B cell (primary cell): ENCODE measurements around the gene FAM120C. TPM values are rescaled to one million over a fixed set of nuclear protein-coding genes. Genes with fewer than 3 reads are reported as not detected.

ENCODE experiments used
- ATAC-seq: fragments of 200-7000 bp; cut with Tn5 transposase; one replicate; pipeline ENCODE4 v1.10.0; 2021; ENCODE audit warnings: low read depth, mild to moderate bottlenecking, moderate number of reproducible peaks, moderate library complexity
- CTCF ChIA-PET: fragments of 350-600 bp; sonication (Branson Sonifier 250); formaldehyde crosslinking; loops from one replicate; lab custom pipeline; 2021; ENCODE audit warnings: antibody characterized with exemption, inconsistent platforms; lab: Charles Lee
- POLR2A ChIA-PET: fragments of 350-600 bp; sonication (Branson Sonifier 250); formaldehyde crosslinking; loops from one replicate; lab custom pipeline; 2021; ENCODE audit warnings: antibody characterized with exemption; lab: Charles Lee
- DNase-seq: peaks from one replicate; pipeline ENCODE4 v3.0.0; 2013
- H2AFZ ChIP-seq: 2 replicates; pipeline ENCODE4 v1.6.1; 2012; ENCODE audit warnings: mild to moderate bottlenecking, low read depth, low read length; ENCODE audit not compliant: insufficient read depth, poor library complexity, severe bottlenecking
- H3K27ac ChIP-seq, 2 donors: 1 replicate in 1 of 2; 2 replicates in 1 of 2; pipeline ENCODE4 v1.5.1; 2012 to 2013; ENCODE audit warnings: low read length in 2 of 2, mild to moderate bottlenecking in 2 of 2, moderate library complexity in 1 of 2
- H3K27me3 ChIP-seq, 4 experiments: fragments of 200-600 bp in 1 of 4; sonication (generic) in 1 of 4; replicated peaks in 1 of 4; 1 replicate in 2 of 4; 2 replicates in 2 of 4; pipeline versions ENCODE4 v1.6.1 to v1.7.0; 2013 to 2016; ENCODE audit warnings: low read length in 3 of 4, mild to moderate bottlenecking in 2 of 4, mixed read lengths in 1 of 4, moderate library complexity in 1 of 4; ENCODE audit not compliant: insufficient read depth in 4 of 4, control insufficient read depth in 3 of 4; ENCODE audit errors: control extremely low read depth in 1 of 4
- H3K36me3 ChIP-seq, 2 experiments: replicated peaks in 1 of 2; 1 replicate in 1 of 2; 2 replicates in 1 of 2; pipeline versions ENCODE4 v1.6.1 to v1.7.1; 2013; ENCODE audit warnings: low read length in 1 of 2; ENCODE audit not compliant: insufficient read depth in 2 of 2, control insufficient read depth in 1 of 2; ENCODE audit errors: control extremely low read depth in 1 of 2, extremely low read depth in 1 of 2
- H3K4me1 ChIP-seq, 2 donors: fragments of 200-600 bp in 1 of 2; sonication (generic) in 1 of 2; 1 replicate in 1 of 2; 2 replicates in 1 of 2; pipeline versions ENCODE4 v1.5.1 to v1.6.1; 2013 to 2017; ENCODE audit warnings: low read length in 2 of 2; ENCODE audit not compliant: control insufficient read depth in 2 of 2, insufficient read depth in 2 of 2
- H3K4me2 ChIP-seq: replicated peaks from 2 replicates; pipeline ENCODE3; 2012; ENCODE audit warnings: mild to moderate bottlenecking, low read depth, low read length; ENCODE audit not compliant: poor library complexity, severe bottlenecking
- H3K4me3 ChIP-seq, 5 experiments: fragments of 200-600 bp in 1 of 5; sonication (generic) in 1 of 5; 1 replicate in 3 of 5; 2 replicates in 2 of 5; pipeline versions ENCODE4 v1.5.1 to v1.7.0; 2011 to 2016; ENCODE audit warnings: low read length in 4 of 5, mild to moderate bottlenecking in 4 of 5, low read depth in 2 of 5, control low read depth in 1 of 5, moderate library complexity in 1 of 5; ENCODE audit not compliant: insufficient read depth in 1 of 5; ENCODE audit errors: control extremely low read depth in 1 of 5, extremely low read depth in 1 of 5
- H3K79me2 ChIP-seq: fragments of 200-600 bp; sonication (generic); one replicate; pipeline ENCODE4 v1.6.0; 2016; ENCODE audit warnings: low read length; ENCODE audit not compliant: control insufficient read depth, insufficient read depth
- H3K9ac ChIP-seq: fragments of 200-600 bp; sonication (generic); 2 replicates; pipeline ENCODE4 v1.6.1; 2017; ENCODE audit warnings: mild to moderate bottlenecking, low read length, moderate library complexity
- H3K9me3 ChIP-seq, 3 donors: one replicate each; pipeline versions ENCODE4 v1.6.1 to v1.7.1; 2013; ENCODE audit warnings: low read length in 2 of 3; ENCODE audit not compliant: control insufficient read depth in 2 of 3, insufficient read depth in 1 of 3; ENCODE audit errors: control extremely low read depth in 1 of 3
- H4K20me1 ChIP-seq: 2 replicates; pipeline ENCODE4 v1.6.0; 2012; ENCODE audit warnings: mild to moderate bottlenecking, low read length; ENCODE audit not compliant: insufficient read depth, control insufficient read depth, poor library complexity, severe bottlenecking
- H3K27ac Mint-ChIP-seq: one replicate; pipeline ENCODE4 v1.8.0; 2021; ENCODE audit warnings: mixed read lengths
- H3K27me3 Mint-ChIP-seq: one replicate; pipeline ENCODE4 v1.8.0; 2021; ENCODE audit warnings: mixed read lengths
- H3K4me1 Mint-ChIP-seq: one replicate; pipeline ENCODE4 v1.8.0; 2021; ENCODE audit warnings: mixed read lengths
- H3K4me3 Mint-ChIP-seq: one replicate; pipeline ENCODE4 v1.8.0; 2021; ENCODE audit warnings: mixed read lengths
- H3K9me3 Mint-ChIP-seq: one replicate; pipeline ENCODE4 v1.8.0; 2022; ENCODE audit warnings: mixed read lengths; ENCODE audit not compliant: insufficient read depth
- EZH2 ChIP-seq: IDR thresholded peaks from 2 replicates; pipeline ENCODE4 v1.6.1; 2012; ENCODE audit warnings: borderline replicate concordance, low read depth, mild to moderate bottlenecking, moderate library complexity, low read length; ENCODE audit not compliant: insufficient read depth, poor library complexity, severe bottlenecking
- WGBS: methylation state at CpG from one replicate; pipeline ENCODE4 v1.1.5; 2013; ENCODE audit warnings: missing lambda C conversion rate; ENCODE audit not compliant: insufficient coverage; 5-methylcytosine and 5-hydroxymethylcytosine counted together
- intact Hi-C: fragments of 100-400 bp; cut with micrococcal nuclease; formaldehyde crosslinking; loops from one replicate; pipeline ENCODE4 v1.10.0; 2022
- polyA plus RNA-seq: library from polyadenylated mRNA; depleted of rRNA; stranded (reverse); fragments of >200 nt; gene quantifications from 2 replicates; pipeline ENCODE4 v1.2.3, GENCODE V29; 2012
- total RNA-seq, 2 donors: library from RNA; stranded (reverse); fragments of 120-200 nt in 1 of 2; gene quantifications; 1 replicate in 1 of 2; 2 replicates in 1 of 2; pipeline versions ENCODE4 v1.2.3 to v1.2.4, GENCODE V29; 2013 to 2022
- TF ChIP-seq, protein P1 (sequence below): fragments of 200-600 bp; IDR thresholded peaks from one replicate; pipeline ENCODE4 v1.8.0; 2022; ENCODE audit warnings: antibody characterized with exemption, mild to moderate bottlenecking

Gene FAM120C
- total and polyA plus RNA-seq, 2 donors (not counting 1 experiment from before 2014, with no cell fraction given) = 7.7 to 23.3 TPM

DNA sequence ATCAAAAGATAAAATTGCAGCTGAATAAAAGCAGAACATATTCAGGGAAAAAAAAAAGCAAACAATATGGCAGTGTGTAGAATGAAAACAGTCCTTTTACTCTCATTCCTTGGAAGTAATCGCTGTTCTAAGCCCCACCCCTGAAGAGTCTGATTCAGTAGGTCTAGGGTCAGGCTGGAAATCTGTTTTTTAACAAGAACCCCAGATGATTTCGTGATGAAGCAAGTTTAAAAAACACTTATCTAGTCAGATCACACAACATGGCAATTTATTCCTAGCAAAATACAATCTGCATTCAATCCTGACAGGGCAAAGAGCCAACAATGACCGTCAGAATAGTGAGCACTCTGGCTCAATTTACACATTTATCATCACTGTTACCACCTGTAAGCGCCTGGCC, 16.1 kb downstream of the FAM120C start:
- Mint-ChIP-seq H3K27me3 (no peaks in the 10 kb centered on the region), H3K27ac (no peak overlapping the region), H3K4me1 (no peaks in the 10 kb centered on the region), H3K9me3 (no peaks in the 10 kb centered on the region), H3K4me3 (no peak overlapping the region)
- H3K79me2 ChIP-seq = no peaks in the 10 kb centered on the region
- no peak overlapping the region for H2AFZ ChIP-seq
- H4K20me1 ChIP-seq = no peaks in the 10 kb centered on the region
- H3K9ac ChIP-seq = no peak overlapping the region
- no peak overlapping the region for H3K4me2 ChIP-seq
- intact Hi-C loops = no loop called here
- H3K4me3 ChIP-seq = no peak overlapping the region
- ChIA-PET POLR2A (no interaction called here), CTCF (no interaction called here)
- no peaks in the 10 kb centered on the region for H3K9me3 ChIP-seq
- no peaks in the 10 kb centered on the region for H3K27me3 ChIP-seq
- no peak overlapping the region for H3K27ac ChIP-seq
- H3K36me3 ChIP-seq = no peaks in the 10 kb centered on the region
- ATAC-seq = no peak
- WGBS = 83% methylated on average over 1 of the region's 4 CpGs
- no peak for DNase-seq
- TF ChIP-seq, protein P1, sequence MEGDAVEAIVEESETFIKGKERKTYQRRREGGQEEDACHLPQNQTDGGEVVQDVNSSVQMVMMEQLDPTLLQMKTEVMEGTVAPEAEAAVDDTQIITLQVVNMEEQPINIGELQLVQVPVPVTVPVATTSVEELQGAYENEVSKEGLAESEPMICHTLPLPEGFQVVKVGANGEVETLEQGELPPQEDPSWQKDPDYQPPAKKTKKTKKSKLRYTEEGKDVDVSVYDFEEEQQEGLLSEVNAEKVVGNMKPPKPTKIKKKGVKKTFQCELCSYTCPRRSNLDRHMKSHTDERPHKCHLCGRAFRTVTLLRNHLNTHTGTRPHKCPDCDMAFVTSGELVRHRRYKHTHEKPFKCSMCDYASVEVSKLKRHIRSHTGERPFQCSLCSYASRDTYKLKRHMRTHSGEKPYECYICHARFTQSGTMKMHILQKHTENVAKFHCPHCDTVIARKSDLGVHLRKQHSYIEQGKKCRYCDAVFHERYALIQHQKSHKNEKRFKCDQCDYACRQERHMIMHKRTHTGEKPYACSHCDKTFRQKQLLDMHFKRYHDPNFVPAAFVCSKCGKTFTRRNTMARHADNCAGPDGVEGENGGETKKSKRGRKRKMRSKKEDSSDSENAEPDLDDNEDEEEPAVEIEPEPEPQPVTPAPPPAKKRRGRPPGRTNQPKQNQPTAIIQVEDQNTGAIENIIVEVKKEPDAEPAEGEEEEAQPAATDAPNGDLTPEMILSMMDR = no peak
- TF ChIP-seq EZH2 = no peak
- H3K4me1 ChIP-seq = no peaks in the 10 kb centered on the region

DNA sequence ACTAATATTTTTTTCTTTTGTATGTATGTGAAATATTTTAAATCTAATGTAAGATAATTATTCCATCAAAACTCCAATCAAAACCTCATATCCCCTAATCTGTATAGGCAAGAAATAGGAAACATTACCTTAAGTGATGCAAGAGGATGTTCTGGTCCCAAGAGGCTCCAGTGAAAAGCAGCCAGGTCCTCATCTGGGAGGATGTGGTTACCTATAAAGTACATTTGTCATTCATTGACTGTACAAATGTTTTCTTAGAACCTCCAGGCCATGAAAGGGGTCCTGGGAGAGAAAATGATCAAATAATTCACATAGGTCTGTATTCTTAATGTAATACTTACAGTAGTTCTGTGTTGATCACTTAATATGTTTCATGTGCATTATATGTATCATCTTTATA, 25.5 kb downstream of the FAM120C start:
- H3K9ac ChIP-seq = no peak overlapping the region
- Mint-ChIP-seq H3K9me3 (no peaks in the 10 kb centered on the region), H3K4me1 (peaks cover 3% of the 10 kb centered on the region), H3K27me3 (no peaks in the 10 kb centered on the region), H3K27ac (no peak overlapping the region), H3K4me3 (no peak overlapping the region)
- ChIA-PET CTCF (no interaction called here), POLR2A (no interaction called here)
- intact Hi-C loops = no loop called here
- no peak for TF ChIP-seq EZH2
- TF ChIP-seq, protein P1 = no peak
- no peak overlapping the region for H3K27ac ChIP-seq
- no peaks in the 10 kb centered on the region for H3K9me3 ChIP-seq
- peaks cover 0 to 4% of the 10 kb centered on the region in 2 experiments for H3K36me3 ChIP-seq
- no peak overlapping the region for H3K4me2 ChIP-seq
- no peaks in the 10 kb centered on the region for H3K27me3 ChIP-seq
- H3K4me1 ChIP-seq = no peaks in the 10 kb centered on the region
- H2AFZ ChIP-seq = no peak overlapping the region
- ATAC-seq (no peak), DNase-seq (no peak)
- no peaks in the 10 kb centered on the region for H4K20me1 ChIP-seq
- no peak overlapping the region for H3K4me3 ChIP-seq
- H3K79me2 ChIP-seq = no peaks in the 10 kb centered on the region
